ENCODE data around the gene UBE2J1. TPM values are rescaled to one million over a fixed set of nuclear protein-coding genes. Genes with fewer than 3 reads are reported as not detected.

UBE2J1 gene
- total and polyA plus RNA-seq, 9 of the 15 experiments (the other 6 are each of a cell fraction or from before 2014, with no cell fraction given) = 11.6 to 32.6 (median 22.0) TPM

DNA sequence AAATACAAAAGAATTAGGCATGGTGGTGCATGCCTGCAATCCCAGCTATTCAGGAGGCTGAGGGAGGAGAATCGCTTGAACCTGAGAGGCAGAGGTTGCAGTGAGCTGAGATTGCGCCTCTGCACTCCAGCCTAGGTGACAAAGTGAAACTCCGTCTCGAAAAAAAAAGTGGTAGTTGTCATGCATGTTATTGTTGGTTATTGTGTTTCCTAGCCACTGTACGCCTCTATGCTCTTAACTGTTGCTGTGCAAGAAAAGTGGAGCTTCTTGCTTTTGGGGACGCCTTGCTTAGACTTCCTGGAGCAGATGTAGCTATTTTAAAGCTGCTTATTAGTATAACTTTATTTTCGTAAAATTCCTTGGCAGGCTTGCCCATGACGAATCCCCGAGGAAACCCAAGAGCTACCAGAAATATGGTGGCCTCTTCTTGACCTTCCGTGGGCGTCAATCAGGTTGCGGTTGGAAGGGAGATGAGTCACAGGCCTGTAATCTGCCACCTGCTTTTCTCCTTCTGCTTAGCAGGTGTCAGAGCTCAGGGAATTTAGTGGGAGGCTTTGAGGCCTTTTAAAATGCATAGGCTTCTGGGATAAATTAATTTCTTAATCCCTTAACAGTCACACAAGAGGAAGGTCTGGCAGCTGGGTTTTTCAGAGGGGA is 54.7 kb downstream of the UBE2J1 start (continued):
- TF ChIP-seq, protein P1, sequence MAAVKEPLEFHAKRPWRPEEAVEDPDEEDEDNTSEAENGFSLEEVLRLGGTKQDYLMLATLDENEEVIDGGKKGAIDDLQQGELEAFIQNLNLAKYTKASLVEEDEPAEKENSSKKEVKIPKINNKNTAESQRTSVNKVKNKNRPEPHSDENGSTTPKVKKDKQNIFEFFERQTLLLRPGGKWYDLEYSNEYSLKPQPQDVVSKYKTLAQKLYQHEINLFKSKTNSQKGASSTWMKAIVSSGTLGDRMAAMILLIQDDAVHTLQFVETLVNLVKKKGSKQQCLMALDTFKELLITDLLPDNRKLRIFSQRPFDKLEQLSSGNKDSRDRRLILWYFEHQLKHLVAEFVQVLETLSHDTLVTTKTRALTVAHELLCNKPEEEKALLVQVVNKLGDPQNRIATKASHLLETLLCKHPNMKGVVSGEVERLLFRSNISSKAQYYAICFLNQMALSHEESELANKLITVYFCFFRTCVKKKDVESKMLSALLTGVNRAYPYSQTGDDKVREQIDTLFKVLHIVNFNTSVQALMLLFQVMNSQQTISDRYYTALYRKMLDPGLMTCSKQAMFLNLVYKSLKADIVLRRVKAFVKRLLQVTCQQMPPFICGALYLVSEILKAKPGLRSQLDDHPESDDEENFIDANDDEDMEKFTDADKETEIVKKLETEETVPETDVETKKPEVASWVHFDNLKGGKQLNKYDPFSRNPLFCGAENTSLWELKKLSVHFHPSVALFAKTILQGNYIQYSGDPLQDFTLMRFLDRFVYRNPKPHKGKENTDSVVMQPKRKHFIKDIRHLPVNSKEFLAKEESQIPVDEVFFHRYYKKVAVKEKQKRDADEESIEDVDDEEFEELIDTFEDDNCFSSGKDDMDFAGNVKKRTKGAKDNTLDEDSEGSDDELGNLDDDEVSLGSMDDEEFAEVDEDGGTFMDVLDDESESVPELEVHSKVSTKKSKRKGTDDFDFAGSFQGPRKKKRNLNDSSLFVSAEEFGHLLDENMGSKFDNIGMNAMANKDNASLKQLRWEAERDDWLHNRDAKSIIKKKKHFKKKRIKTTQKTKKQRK (IDR thresholded peaks at IDR 0.05; ENCODE audit: borderline replicate concordance, low read depth, low read length) = no peak
- TF ChIP-seq ZNF134 (CRISPR knock-in tag; conservative IDR thresholded peaks at IDR 0.05) (no peak), U2AF1 (optimal IDR thresholded peaks at IDR 0.05; ENCODE audit: low read depth, low read length) (no peak), ZNF140 (CRISPR knock-in tag; IDR thresholded peaks at IDR 0.05) (no peak), CTBP1 (IDR thresholded peaks at IDR 0.05; ENCODE audit: borderline replicate concordance) (peak; percentile 38; the same call in 1 of the 2 replicates), CHCHD3 (CRISPR knock-in tag; IDR thresholded peaks at IDR 0.05) (no peak), JUND (IDR thresholded peaks at IDR 0.05; ENCODE audit: borderline replicate concordance, low read depth, low read length) (peak; percentile 94), JUND (tag; IDR thresholded peaks at IDR 0.05; ENCODE audit: borderline replicate concordance, low read depth, low read length) (peak; percentile 89; the same call in 1 of the 3 replicates), RBM25 (IDR thresholded peaks at IDR 0.05; ENCODE audit: low read depth, low read length, severe bottlenecking) (no peak), NFIX (CRISPR knock-in tag; IDR thresholded peaks at IDR 0.05; ENCODE audit: low read depth) (no peak), BRCA1 (IDR thresholded peaks at IDR 0.05) (no peak), BRCA1 (CRISPR knock-in tag; IDR thresholded peaks at IDR 0.05) (no peak), L3MBTL2 (IDR thresholded peaks at IDR 0.05) (peak; percentile 88), TEAD1 (CRISPR knock-in tag; IDR thresholded peaks at IDR 0.05) (0 out of 4 replicates have a peak, but pooled peaks of 1 of the 2 experiments have one; percentile 7), FOXP1 (CRISPR knock-in tag; IDR thresholded peaks at IDR 0.05) (no peak), BRF1 (IDR thresholded peaks at IDR 0.05; ENCODE audit: borderline replicate concordance, extremely low read depth, insufficient read length) (no peak), SMARCA5 (IDR thresholded peaks at IDR 0.05) (no peak)
- TF ChIP-seq, protein P2, sequence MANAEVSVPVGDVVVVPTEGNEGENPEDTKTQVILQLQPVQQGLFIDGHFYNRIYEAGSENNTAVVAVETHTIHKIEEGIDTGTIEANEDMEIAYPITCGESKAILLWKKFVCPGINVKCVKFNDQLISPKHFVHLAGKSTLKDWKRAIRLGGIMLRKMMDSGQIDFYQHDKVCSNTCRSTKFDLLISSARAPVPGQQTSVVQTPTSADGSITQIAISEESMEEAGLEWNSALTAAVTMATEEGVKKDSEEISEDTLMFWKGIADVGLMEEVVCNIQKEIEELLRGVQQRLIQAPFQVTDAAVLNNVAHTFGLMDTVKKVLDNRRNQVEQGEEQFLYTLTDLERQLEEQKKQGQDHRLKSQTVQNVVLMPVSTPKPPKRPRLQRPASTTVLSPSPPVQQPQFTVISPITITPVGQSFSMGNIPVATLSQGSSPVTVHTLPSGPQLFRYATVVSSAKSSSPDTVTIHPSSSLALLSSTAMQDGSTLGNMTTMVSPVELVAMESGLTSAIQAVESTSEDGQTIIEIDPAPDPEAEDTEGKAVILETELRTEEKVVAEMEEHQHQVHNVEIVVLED (CRISPR knock-in tag; IDR thresholded peaks at IDR 0.05) = no peak
- TF ChIP-seq, protein P3, sequence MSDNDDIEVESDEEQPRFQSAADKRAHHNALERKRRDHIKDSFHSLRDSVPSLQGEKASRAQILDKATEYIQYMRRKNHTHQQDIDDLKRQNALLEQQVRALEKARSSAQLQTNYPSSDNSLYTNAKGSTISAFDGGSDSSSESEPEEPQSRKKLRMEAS (CRISPR knock-in tag; IDR thresholded peaks at IDR 0.05) = peak; percentile 28; the same call in 1 of the 2 replicates
- TF ChIP-seq, protein P4, sequence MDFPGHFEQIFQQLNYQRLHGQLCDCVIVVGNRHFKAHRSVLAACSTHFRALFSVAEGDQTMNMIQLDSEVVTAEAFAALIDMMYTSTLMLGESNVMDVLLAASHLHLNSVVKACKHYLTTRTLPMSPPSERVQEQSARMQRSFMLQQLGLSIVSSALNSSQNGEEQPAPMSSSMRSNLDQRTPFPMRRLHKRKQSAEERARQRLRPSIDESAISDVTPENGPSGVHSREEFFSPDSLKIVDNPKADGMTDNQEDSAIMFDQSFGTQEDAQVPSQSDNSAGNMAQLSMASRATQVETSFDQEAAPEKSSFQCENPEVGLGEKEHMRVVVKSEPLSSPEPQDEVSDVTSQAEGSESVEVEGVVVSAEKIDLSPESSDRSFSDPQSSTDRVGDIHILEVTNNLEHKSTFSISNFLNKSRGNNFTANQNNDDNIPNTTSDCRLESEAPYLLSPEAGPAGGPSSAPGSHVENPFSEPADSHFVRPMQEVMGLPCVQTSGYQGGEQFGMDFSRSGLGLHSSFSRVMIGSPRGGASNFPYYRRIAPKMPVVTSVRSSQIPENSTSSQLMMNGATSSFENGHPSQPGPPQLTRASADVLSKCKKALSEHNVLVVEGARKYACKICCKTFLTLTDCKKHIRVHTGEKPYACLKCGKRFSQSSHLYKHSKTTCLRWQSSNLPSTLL (IDR thresholded peaks at IDR 0.05) = no peak
